K562 (cell line): ENCODE measurements around the gene CENPX. TPM values are rescaled to one million over a fixed set of nuclear protein-coding genes. Genes with fewer than 3 reads are reported as not detected.
A peak's percentile ranks its signal among the peaks of the same experiment; 100 is the strongest.

Experiments
- CEBPB ChIP-seq: fragments of 450-650 bp; IDR thresholded peaks from 2 replicates; pipeline ENCODE4 v1.6.1; 2016; ENCODE audit warnings: missing genetic modification characterization, missing compliant biosample characterization
- CEBPG ChIP-seq, 3 experiments: fragments of 200-800 bp in 1 of 3; sonication (Bioruptor generic) in 1 of 3; sonication (generic) in 1 of 3; formaldehyde crosslinking in 1 of 3; IDR thresholded peaks in 2 of 3; conservative IDR thresholded peaks in 1 of 3; 2 replicates each; pipeline versions ENCODE4 v1.6.1 to v1.8.0; 2016 to 2022; ENCODE audit warnings: missing compliant biosample characterization in 2 of 3, missing genetic modification characterization in 2 of 3, mild to moderate bottlenecking in 1 of 3, missing genetic modification reagents in 1 of 3
- CEBPZ ChIP-seq: fragments of 150-350 bp; IDR thresholded peaks from 2 replicates; pipeline ENCODE4 v1.6.1; 2014; ENCODE audit warnings: low read depth, mild to moderate bottlenecking, low read length, borderline replicate concordance
- GATA2 ChIP-seq: sonication (generic); formaldehyde crosslinking; IDR thresholded peaks from 2 replicates; pipeline ENCODE4 v1.4.0; 2020; ENCODE audit warnings: mild to moderate bottlenecking, missing genetic modification reagents
- KAT2B ChIP-seq: IDR thresholded peaks from one replicate; pipeline ENCODE4 v1.6.1; 2012; ENCODE audit warnings: low read depth, mild to moderate bottlenecking, control low read depth, inconsistent platforms, low read length, moderate library complexity
- NFIX ChIP-seq: fragments of 250-450 bp; sonication (Bioruptor Pico); IDR thresholded peaks from 2 replicates; pipeline ENCODE4 v1.4.0; 2020; ENCODE audit warnings: low read depth, mild to moderate bottlenecking, moderate library complexity
- RNF2 ChIP-seq: sonication (generic); IDR thresholded peaks from 2 replicates; pipeline ENCODE4 v1.6.1; 2016
- SIX5 ChIP-seq, 2 experiments: IDR thresholded peaks; 2 replicates each; pipeline ENCODE4 v1.6.1; 2011; ENCODE audit warnings: low read length in 2 of 2, borderline replicate concordance in 1 of 2, low read depth in 1 of 2, mild to moderate bottlenecking in 1 of 2, moderate library complexity in 1 of 2; ENCODE audit not compliant: insufficient read depth in 1 of 2
- THAP7 ChIP-seq: fragments of 250-450 bp; sonication (Bioruptor Pico); IDR thresholded peaks from 2 replicates; pipeline ENCODE4 v1.5.0; 2021
- WHSC1 ChIP-seq: IDR thresholded peaks from one replicate; pipeline ENCODE4 v1.6.1; 2012; ENCODE audit warnings: low read length, control low read depth, inconsistent platforms
- XRCC4 ChIP-seq: IDR thresholded peaks from one replicate; pipeline ENCODE4 v1.6.1; 2011; ENCODE audit not compliant: insufficient read depth, insufficient read length; ENCODE audit errors: extremely low read depth
- ZBTB1 ChIP-seq: sonication (generic); formaldehyde crosslinking; IDR thresholded peaks from 2 replicates; pipeline ENCODE4 v1.8.1; 2023; ENCODE audit warnings: missing genetic modification reagents, low read depth, mild to moderate bottlenecking, borderline replicate concordance
- ZBTB12 ChIP-seq: fragments of 250-450 bp; sonication (Bioruptor Pico); IDR thresholded peaks from 2 replicates; pipeline ENCODE4 v1.4.0; 2020
- ZNF121 ChIP-seq: sonication (generic); formaldehyde crosslinking; conservative IDR thresholded peaks from 2 replicates; pipeline ENCODE4 v1.8.0; 2022; ENCODE audit warnings: missing genetic modification reagents
- ZNF354B ChIP-seq: fragments of 250-450 bp; sonication (Bioruptor Pico); IDR thresholded peaks from 2 replicates; pipeline ENCODE4 v1.4.0; 2020
- ZNF778 ChIP-seq: fragments of 450-650 bp; formaldehyde crosslinking; IDR thresholded peaks from 2 replicates; pipeline ENCODE4 v1.4.0; 2020; ENCODE audit warnings: mild to moderate bottlenecking, moderate library complexity
- polyA plus RNA-seq, 8 experiments: library from polyadenylated mRNA; depleted of rRNA in 4 of 8; stranded (reverse) in 5 of 8; unstranded in 3 of 8; fragments of >200 nt; fragmentation: Nextera tagmentation in 2 of 8; fragmentation: Illumina TruSeq in 1 of 8; extraction: Ambion mirVana in 2 of 8; extraction: Trizol in 1 of 8; gene quantifications; 2 replicates each; pipeline versions ENCODE4 v1.2.1 to v1.2.3, GENCODE V29; 2011 to 2014; ENCODE audit warnings: inconsistent platforms in 1 of 8, missing spikeins in 1 of 8
- total RNA-seq, 7 experiments: library from RNA; depleted of rRNA in 6 of 7; stranded (reverse); fragments of >200 nt in 6 of 7; fragmentation: Illumina TruSeq in 2 of 7; extraction: Trizol in 2 of 7; gene quantifications; 2 replicates each; pipeline versions ENCODE4 v1.2.1 to v1.2.3, GENCODE V29; 2011 to 2021; ENCODE audit warnings: low replicate concordance in 1 of 7

Gene CENPX
- total and polyA plus RNA-seq, 9 of the 15 experiments (the other 6 are each of a cell fraction or from before 2014, with no cell fraction given): 32.7 to 352 (median 127) TPM

DNA sequence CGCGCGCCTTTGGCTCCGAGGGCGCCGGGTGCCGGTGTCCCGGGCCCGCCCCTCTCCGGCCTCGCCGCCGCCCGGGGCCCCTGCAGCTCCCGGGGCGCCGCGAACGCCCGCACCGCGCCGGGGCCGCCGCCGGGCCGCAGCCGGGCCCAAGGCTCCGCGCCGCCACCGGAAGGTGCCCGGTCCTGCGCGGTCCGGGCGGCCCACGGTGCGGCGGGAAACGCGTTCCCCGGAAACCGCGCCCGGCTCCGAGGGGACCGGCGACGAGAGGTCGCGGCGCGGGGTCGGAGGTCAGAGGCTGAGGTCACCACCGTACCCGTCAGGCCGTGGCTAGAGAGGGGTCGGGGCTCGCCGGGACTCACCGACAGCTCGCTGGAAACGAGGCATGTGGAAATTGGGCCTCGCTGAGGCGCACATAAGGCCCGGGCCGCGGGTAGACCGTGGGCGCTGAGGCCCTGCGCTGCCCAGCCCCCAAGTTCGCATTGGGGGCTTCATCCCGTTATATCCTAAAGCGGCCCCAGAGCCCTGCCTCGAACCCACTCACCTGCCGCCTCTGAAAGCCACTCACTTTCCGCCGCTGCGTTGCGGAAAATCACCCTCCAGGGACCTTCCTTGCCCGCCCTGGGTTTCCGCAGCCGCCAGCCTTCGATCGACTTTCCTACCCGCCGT is 43.1 kb upstream of the CENPX start, which contains the start of gene DUS1L (continued):
- TF ChIP-seq NFIX: no peak
- no peak for TF ChIP-seq ZBTB12 (CRISPR knock-in tag)
- TF ChIP-seq ZBTB1 (CRISPR knock-in tag): no peak
- no peak for TF ChIP-seq WHSC1
- no peak for TF ChIP-seq THAP7 (CRISPR knock-in tag)
- TF ChIP-seq ZNF121 (CRISPR knock-in tag): no peak
- TF ChIP-seq KAT2B: no peak
- TF ChIP-seq SIX5 (IDR thresholded peaks at IDR 0.05; ENCODE audit: borderline replicate concordance in 1 of 2, insufficient read depth in 1 of 2, low read depth in 1 of 2, low read length in 2 of 2): peak; percentile 67 to 69; a peak in 3 of 4 replicates
- TF ChIP-seq CEBPZ: no peak
- no peak for TF ChIP-seq XRCC4
- TF ChIP-seq ZNF778: no peak
- no peak for TF ChIP-seq CEBPG (CRISPR knock-in tag; IDR thresholded peaks at IDR 0.05)
- no peak for TF ChIP-seq CEBPG (tag; conservative IDR thresholded peaks at IDR 0.05 in 1 of 2, IDR thresholded peaks at IDR 0.05 in 1 of 2)
- no peak for TF ChIP-seq GATA2 (CRISPR knock-in tag)
- TF ChIP-seq RNF2: peak; percentile 49; the same call in 1 of the 2 replicates
- no peak for TF ChIP-seq ZNF354B (CRISPR knock-in tag)
- TF ChIP-seq CEBPB (tag): no peak
